Measurements from ENCODE around the gene SLC26A1.
A peak's percentile ranks its signal among the peaks of the same experiment; 100 is the strongest.
"Not testable (repeated sequence)": the region's sequence is repeated elsewhere in the genome, so short reads cannot be mapped to it uniquely, and the experiment has no call there.

Gene SLC26A1

DNA sequence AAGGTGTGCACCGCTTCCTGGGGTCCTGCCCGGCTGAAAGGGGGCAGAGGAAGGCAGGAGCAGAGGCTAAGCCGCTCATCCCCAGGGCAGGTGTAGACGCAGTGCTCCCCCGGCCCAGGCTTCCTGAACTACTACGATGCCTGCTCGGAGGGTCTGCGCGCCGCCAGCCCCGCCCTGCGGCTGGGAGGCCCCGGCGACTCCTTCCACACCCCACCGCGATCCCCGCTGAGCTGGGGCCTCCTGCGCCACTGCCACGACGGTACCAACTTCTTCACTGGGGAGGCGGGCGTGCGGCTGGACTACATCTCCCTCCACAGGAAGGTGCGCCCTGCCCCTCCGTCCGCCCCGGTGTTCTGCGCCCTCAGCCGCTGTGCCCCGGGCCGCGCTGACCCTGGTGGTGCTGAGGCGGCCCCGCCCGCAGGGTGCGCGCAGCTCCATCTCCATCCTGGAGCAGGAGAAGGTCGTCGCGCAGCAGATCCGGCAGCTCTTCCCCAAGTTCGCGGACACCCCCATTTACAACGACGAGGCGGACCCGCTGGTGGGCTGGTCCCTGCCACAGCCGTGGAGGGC lies 8.4 kb upstream of the SLC26A1 start:
- H3K9me3 ChIP-seq (ENCODE audit: control insufficient read depth, insufficient read depth, low read length) = no peaks in the 10 kb centered on the region
- H3K4me1 ChIP-seq (ENCODE audit: insufficient read depth, low read length) = no peaks in the 10 kb centered on the region; the same call in 1 of the 2 replicates
- no peaks in the 10 kb centered on the region for H3K36me3 ChIP-seq (ENCODE audit: insufficient read depth, low read length)
- H3K9ac ChIP-seq (ENCODE audit: low read depth, low read length) = peak overlapping the region; percentile 31; the same call in 1 of the 2 replicates

DNA sequence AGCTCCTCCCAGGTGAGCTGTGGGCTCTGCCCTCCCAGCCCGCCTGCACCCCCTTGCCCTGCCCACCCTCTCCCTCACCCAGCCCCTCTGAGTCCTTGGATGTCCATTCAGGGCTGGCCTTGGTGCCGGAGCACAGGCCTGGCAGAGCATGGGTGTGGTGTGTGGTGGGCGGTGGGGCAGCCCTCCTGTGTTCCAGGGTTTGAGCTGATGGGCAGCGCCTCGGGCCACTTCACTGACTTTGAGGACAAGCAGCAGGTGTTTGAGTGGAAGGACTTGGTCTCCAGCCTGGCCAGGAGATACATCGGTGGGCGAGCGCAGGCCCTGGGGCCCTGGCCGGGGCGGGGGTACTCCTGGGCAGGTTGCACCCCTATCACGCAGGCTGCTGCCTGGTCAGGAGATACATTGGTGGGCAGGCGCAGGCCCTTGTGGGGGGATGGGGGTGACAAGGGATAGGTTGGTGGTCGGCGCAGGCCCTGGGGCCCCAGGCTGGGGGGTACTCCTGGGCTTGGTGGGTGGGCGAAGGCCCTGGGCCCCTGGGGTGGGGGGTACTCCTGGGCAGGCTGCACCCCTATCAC lies 7.6 kb upstream of the SLC26A1 start:
- no peaks in the 10 kb centered on the region; the same call in 1 of the 2 replicates for H3K4me1 ChIP-seq (ENCODE audit: insufficient read depth, low read length)
- H3K9ac ChIP-seq (ENCODE audit: low read depth, low read length) = no peak overlapping the region
- H3K9me3 ChIP-seq (ENCODE audit: control insufficient read depth, insufficient read depth, low read length) = no peaks in the 10 kb centered on the region
- H3K36me3 ChIP-seq (ENCODE audit: insufficient read depth, low read length) = no peaks in the 10 kb centered on the region

GRCh38 chr4:999882-1000425 lies 6.8 kb upstream of the SLC26A1 start:
- Histone ChIP-seq H3K9ac (ENCODE audit: low read depth, low read length) (no peak overlapping the region), H3K9me3 (ENCODE audit: control insufficient read depth, insufficient read depth, low read length) (no peaks in the 10 kb centered on the region), H3K4me1 (ENCODE audit: insufficient read depth, low read length) (no peaks in the 10 kb centered on the region; the same call in 1 of the 2 replicates), H3K36me3 (ENCODE audit: insufficient read depth, low read length) (no peaks in the 10 kb centered on the region)

DNA sequence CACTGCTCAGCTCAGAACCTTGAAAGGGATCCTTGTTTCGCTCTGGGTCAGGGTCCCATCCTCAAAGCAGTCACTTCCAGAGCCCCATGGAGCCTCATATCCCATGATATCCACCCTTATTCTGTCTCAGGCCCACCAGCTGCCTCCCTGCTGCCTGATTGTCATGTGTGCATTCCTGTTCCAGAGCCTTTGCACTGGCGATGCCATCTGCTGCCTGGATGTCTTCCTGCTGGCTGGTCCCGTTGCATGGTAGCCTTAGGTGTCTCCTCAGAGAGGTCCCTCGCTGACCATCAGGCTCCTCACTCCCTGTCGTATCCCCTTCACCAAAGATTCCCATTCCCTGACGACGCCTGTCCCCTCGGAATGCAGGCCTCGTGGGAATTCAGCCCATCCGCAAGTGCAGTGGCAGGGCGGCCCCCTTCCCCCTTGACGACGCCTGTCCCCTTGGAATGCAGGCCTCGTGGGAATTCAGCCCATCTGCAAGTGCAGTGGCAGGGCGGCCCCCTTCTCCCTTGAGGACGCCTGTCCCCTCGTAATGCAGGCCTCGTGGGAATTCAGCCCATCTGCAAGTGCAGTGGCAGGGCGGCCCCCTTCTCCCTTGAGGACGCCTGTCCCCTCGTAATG lies 6.1 kb upstream of the SLC26A1 start:
- H3K9me3 ChIP-seq (ENCODE audit: control insufficient read depth, insufficient read depth, low read length); H3K9ac ChIP-seq (ENCODE audit: low read depth, low read length); H3K36me3 ChIP-seq (ENCODE audit: insufficient read depth, low read length); H3K4me1 ChIP-seq (ENCODE audit: insufficient read depth, low read length): not testable (repeated sequence)

DNA sequence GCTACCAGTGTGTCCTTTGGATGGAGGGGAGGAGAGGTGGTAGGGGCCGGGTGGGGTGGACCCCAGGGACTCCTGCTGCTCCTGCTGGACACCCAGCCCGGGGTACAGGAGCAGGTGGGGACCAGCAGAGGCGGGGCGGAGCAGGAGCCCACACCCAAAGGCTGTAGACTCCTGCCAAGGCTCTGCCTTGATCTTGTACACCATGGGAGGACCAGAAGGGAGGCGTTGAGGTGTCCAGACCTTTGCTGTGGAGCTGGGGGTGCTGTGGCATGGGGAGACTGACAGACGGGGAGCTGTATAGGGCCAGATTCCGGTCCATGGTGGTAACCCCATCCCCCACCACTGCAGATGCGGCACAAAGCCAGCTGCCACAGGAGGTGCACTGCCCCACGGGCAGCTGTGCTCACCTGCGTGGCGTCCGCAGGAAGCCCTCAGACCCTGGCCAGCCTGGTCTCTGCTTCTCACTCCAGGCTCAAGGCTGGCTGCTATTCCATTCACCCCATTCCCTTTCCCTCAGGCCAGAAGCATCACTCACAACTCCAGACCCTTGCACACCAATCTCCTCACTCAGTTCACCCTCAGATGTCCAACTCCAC lies 5.0 kb upstream of the SLC26A1 start:
- Histone ChIP-seq H3K9ac (ENCODE audit: low read depth, low read length) (no peak overlapping the region), H3K36me3 (ENCODE audit: insufficient read depth, low read length) (no peaks in the 10 kb centered on the region), H3K9me3 (ENCODE audit: control insufficient read depth, insufficient read depth, low read length) (no peaks in the 10 kb centered on the region), H3K4me1 (ENCODE audit: insufficient read depth, low read length) (no peaks in the 10 kb centered on the region; the same call in 1 of the 2 replicates)

DNA sequence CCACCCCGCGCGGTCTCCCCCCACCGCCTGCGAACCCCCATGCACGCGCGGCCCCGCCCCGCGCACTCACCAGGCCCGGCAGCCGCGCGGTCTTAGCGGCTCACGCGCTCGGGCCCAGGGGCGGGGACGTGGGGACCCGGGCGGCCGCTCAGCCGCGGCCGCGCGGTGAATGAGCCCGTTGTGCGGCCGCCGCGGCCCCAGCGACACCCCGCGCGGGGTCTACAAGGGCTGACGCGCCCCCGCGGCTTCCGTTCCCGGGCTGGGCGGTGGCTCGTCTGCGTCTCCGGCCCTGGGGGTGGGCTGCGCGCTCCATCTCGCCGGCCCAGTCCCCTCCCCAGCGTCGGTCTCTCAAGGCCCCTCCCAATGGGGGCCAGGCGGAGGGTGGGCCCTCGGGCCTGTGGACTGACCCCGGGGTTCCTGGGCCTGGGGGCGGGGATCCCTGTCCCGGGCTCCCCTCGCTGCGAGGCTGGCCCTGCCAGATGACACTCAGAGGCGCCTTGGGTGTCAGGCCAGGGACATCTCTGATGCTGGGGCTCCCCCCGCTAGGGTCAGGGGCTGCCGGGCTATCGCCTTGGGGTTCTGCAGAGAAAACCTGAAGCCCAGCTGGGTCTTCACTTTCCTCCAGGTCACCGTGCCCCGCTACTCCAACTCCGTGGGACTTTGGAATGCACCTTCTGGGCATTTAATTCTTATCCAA lies 4.3 kb upstream of the SLC26A1 start:
- H3K4me1 ChIP-seq (ENCODE audit: insufficient read depth, low read length) = no peaks in the 10 kb centered on the region; the same call in 1 of the 2 replicates
- H3K9me3 ChIP-seq (ENCODE audit: control insufficient read depth, insufficient read depth, low read length) = no peaks in the 10 kb centered on the region
- no peaks in the 10 kb centered on the region for H3K36me3 ChIP-seq (ENCODE audit: insufficient read depth, low read length)
- H3K9ac ChIP-seq (ENCODE audit: low read depth, low read length) = peak overlapping the region; percentile 53; the same call in 1 of the 2 replicates

- no peaks in the 10 kb centered on the region; the same call in 1 of the 2 replicates for H3K4me1 ChIP-seq (ENCODE audit: insufficient read depth, low read length)
- H3K9me3 ChIP-seq (ENCODE audit: control insufficient read depth, insufficient read depth, low read length) = no peaks in the 10 kb centered on the region
- no peaks in the 10 kb centered on the region for H3K36me3 ChIP-seq (ENCODE audit: insufficient read depth, low read length)
- no peak overlapping the region for H3K9ac ChIP-seq (ENCODE audit: low read depth, low read length)
Observed at GRCh38 chr4:996997-997374, 3.8 kb upstream of the SLC26A1 start.

DNA sequence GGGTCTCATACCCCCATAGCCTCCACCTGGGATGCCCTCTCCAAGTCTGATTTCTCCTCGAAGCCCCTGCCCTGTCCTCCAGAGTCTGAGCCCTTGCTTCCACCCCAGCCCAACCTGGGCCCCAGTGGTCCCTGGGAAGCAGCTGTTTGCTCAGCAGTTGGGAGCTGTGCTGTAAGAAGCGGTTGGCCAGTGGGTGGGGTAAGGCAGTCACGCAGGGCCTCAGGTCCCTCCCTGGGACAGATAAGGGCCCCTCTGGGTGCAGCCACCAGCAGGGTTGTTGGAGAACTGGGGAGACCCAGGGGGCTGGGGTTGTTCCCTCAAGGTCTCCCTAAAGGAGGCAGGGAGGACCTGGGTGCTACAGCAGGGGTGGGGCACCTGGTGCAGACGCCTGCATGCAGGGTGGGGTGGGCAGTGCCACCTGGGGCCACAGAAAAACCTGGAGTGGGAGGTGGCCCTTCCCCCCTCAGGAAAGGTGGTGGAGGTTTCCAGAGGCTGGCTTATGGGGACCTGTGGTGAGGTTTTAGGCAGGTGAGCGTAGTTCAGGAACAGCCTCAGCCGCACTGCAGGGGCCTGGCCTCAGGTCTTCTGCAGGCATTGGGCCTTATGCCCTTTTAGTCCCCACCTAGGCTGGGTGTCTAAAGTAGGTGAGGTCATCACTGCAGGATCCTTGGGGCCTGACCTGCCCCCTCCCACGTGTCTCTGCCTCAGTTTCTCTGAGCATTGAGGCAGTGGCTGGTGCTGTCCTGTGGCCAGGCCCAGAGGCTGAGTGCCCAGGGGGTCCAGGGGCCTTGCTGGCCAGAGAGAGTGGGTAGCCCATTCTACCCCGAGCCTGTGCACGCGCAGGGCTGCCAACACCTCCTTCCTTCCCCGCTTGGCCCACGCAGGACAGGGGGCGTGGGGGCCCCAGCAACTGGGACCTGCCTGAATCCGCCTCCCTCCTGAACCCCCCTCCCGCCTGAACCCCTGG lies 3.1 kb upstream of the SLC26A1 start:
- H3K36me3 ChIP-seq (ENCODE audit: insufficient read depth, low read length) = no peaks in the 10 kb centered on the region
- no peaks in the 10 kb centered on the region; the same call in 1 of the 2 replicates for H3K4me1 ChIP-seq (ENCODE audit: insufficient read depth, low read length)
- H3K9me3 ChIP-seq (ENCODE audit: control insufficient read depth, insufficient read depth, low read length) = no peaks in the 10 kb centered on the region
- H3K9ac ChIP-seq (ENCODE audit: low read depth, low read length) = no peak overlapping the region

- Histone ChIP-seq H3K9ac (ENCODE audit: low read depth, low read length) (no peak overlapping the region), H3K36me3 (ENCODE audit: insufficient read depth, low read length) (no peaks in the 10 kb centered on the region), H3K4me1 (ENCODE audit: insufficient read depth, low read length) (no peaks in the 10 kb centered on the region; the same call in 1 of the 2 replicates), H3K9me3 (ENCODE audit: control insufficient read depth, insufficient read depth, low read length) (no peaks in the 10 kb centered on the region)
Observed at GRCh38 chr4:995311-996026, 2.3 kb upstream of the SLC26A1 start.

DNA sequence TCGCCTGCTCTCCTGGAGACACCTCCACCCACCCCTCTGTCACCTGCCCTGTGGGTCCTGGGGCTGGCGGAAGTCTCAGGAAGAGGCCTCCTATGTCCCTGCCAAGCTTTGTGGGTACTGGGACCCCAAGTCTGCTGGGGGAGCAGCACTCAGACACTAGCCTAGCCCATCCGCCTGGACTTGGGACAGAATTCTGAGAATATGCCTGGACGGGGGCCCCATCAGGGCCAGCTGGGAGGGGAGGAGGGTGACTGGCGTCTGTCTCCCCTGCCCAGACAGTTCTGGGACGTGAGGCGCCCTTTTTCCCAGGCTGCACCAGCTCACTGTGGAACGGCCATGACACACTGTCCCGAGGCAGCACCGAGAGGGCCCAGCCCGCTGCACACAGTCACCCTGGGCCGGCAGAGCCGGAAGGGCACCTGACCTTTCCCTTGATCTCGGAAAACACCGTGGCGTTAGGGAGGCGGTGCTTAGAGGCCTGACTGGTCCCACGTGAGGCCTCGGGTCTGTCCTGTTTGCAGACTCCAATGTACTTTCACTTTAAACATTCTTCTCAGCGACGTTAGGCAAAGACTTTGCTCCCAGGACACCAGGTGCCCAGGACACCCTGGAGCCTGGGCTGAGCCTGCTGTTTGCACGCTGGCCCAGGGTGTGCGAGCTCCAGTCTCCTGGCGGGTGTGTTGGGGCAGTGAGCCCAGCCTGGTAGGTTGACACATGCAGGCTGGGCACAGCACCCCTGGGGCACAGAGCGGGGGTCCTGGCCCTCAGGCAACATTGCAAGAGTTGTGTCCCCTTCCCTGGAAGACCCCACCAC lies 700 bp downstream of the SLC26A1 start:
- no peak overlapping the region for H3K9ac ChIP-seq (ENCODE audit: low read depth, low read length)

GRCh38 chr4:991451-992296 lies 1.5 kb downstream of the SLC26A1 start:
- Histone ChIP-seq H3K9ac (ENCODE audit: low read depth, low read length) (no peak overlapping the region), H3K36me3 (ENCODE audit: insufficient read depth, low read length) (no peaks in the 10 kb centered on the region), H3K4me1 (ENCODE audit: insufficient read depth, low read length) (no peaks in the 10 kb centered on the region; the same call in 1 of the 2 replicates), H3K9me3 (ENCODE audit: control insufficient read depth, insufficient read depth, low read length) (no peaks in the 10 kb centered on the region)

More for the DNA sequence above, 700 bp downstream of the SLC26A1 start:
- Histone ChIP-seq H3K36me3 (ENCODE audit: insufficient read depth, low read length) (no peaks in the 10 kb centered on the region), H3K9me3 (ENCODE audit: control insufficient read depth, insufficient read depth, low read length) (no peaks in the 10 kb centered on the region), H3K4me1 (ENCODE audit: insufficient read depth, low read length) (no peaks in the 10 kb centered on the region; the same call in 1 of the 2 replicates)

All from ES-I3 (cell line).